Endothelial cell of hepatic sinusoid (primary cell): ENCODE data around the gene ULBP2.
"Not testable (repeated sequence)": the region's sequence is repeated elsewhere in the genome, so short reads cannot be mapped to it uniquely, and the experiment has no call there.

ENCODE experiments used
- in situ Hi-C: cut with HindIII; loops from 2 replicates; pipeline ENCODE4 v1.10.0; 2017; ENCODE audit warnings: low sequenced_read_pairs

ULBP2 gene

GRCh38 chr6:149925253-149925973, 16.4 kb upstream of the ULBP2 start:
- in situ Hi-C loops = no loop called here

- in situ Hi-C loops = no loop called here
Observed at GRCh38 chr6:149925974-149926777, 15.6 kb upstream of the ULBP2 start.

GRCh38 chr6:149927025-149927424, 14.8 kb upstream of the ULBP2 start:
- in situ Hi-C loops = not testable (repeated sequence)

- in situ Hi-C loops = no loop called here
Observed at GRCh38 chr6:149929422-149929821, 12.4 kb upstream of the ULBP2 start.

- in situ Hi-C loops = no loop called here
Observed at GRCh38 chr6:149931501-149931900, 10.3 kb upstream of the ULBP2 start.

GRCh38 chr6:149933036-149933435, 8.8 kb upstream of the ULBP2 start:
- in situ Hi-C loops = no loop called here

GRCh38 chr6:149933461-149933860, 8.4 kb upstream of the ULBP2 start:
- in situ Hi-C loops = no loop called here

- in situ Hi-C loops = no loop called here
Observed at GRCh38 chr6:149934249-149935156, 7.3 kb upstream of the ULBP2 start.

- in situ Hi-C loops = no loop called here
Observed at GRCh38 chr6:149935246-149935645, 6.6 kb upstream of the ULBP2 start.

GRCh38 chr6:149935668-149936067, 6.1 kb upstream of the ULBP2 start:
- in situ Hi-C loops = no loop called here

GRCh38 chr6:149936743-149937142, 5.1 kb upstream of the ULBP2 start:
- in situ Hi-C loops = no loop called here

GRCh38 chr6:149938013-149938570, 3.7 kb upstream of the ULBP2 start:
- in situ Hi-C loops = not testable (repeated sequence)

- in situ Hi-C loops = no loop called here
Observed at GRCh38 chr6:149938571-149939355, 3.1 kb upstream of the ULBP2 start.

- in situ Hi-C loops = no loop called here
Observed at GRCh38 chr6:149939356-149939648, 2.5 kb upstream of the ULBP2 start.

- in situ Hi-C loops = no loop called here
Observed at GRCh38 chr6:149939909-149940671, 1.7 kb upstream of the ULBP2 start.

- in situ Hi-C loops = no loop called here
Observed at GRCh38 chr6:149940672-149940982, 1.2 kb upstream of the ULBP2 start.

GRCh38 chr6:149942461-149942829, 631 bp downstream of the ULBP2 start:
- in situ Hi-C loops = no loop called here

- in situ Hi-C loops = not testable (repeated sequence)
Observed at GRCh38 chr6:149943321-149943720, 1.5 kb downstream of the ULBP2 start.

- in situ Hi-C loops = not testable (repeated sequence)
Observed at GRCh38 chr6:149945276-149945675, 3.5 kb downstream of the ULBP2 start.

GRCh38 chr6:149946631-149947030, 4.8 kb downstream of the ULBP2 start:
- in situ Hi-C loops = not testable (repeated sequence)
